Heart left ventricle (tissue), 16 donors: ENCODE measurements around the gene SYNPO. TPM values are rescaled to one million over a fixed set of nuclear protein-coding genes. Genes with fewer than 3 reads are reported as not detected.

ENCODE experiments used
- ATAC-seq, 4 donors: fragments of 200-7000 bp; cut with Tn5 transposase; one replicate each; pipeline ENCODE4 v1.9.1; 2020 to 2022; ENCODE audit warnings: moderate library complexity in 4 of 4, mild to moderate bottlenecking in 3 of 4, moderate number of reproducible peaks in 1 of 4
- DNase-seq, 5 donors: peaks; one replicate each; pipeline ENCODE4 v3.0.0-alpha.2; 2020
- H3K27ac ChIP-seq, 12 donors: fragments of 200-600 bp; sonication (generic) in 4 of 12; one replicate each; pipeline versions ENCODE4 v1.5.0 to v1.8.0; 2016 to 2022; ENCODE audit warnings: mild to moderate bottlenecking in 2 of 12
- H3K27me3 ChIP-seq, 9 donors: fragments of 200-600 bp; sonication (generic) in 2 of 9; one replicate each; pipeline versions ENCODE4 v1.5.1 to v1.8.0; 2016 to 2022; ENCODE audit warnings: mild to moderate bottlenecking in 3 of 9
- H3K36me3 ChIP-seq, 9 donors: fragments of 200-600 bp; sonication (generic) in 2 of 9; one replicate each; pipeline versions ENCODE4 v1.5.0 to v1.8.0; 2018 to 2022; ENCODE audit warnings: mild to moderate bottlenecking in 2 of 9
- H3K4me1 ChIP-seq, 12 donors: fragments of 200-600 bp; sonication (generic) in 4 of 12; one replicate each; pipeline versions ENCODE4 v1.5.0 to v1.8.0; 2016 to 2022; ENCODE audit warnings: mild to moderate bottlenecking in 3 of 12
- H3K4me3 ChIP-seq, 12 donors: fragments of 200-600 bp; sonication (generic) in 4 of 12; one replicate each; pipeline versions ENCODE4 v1.5.0 to v1.8.0; 2017 to 2022; ENCODE audit warnings: mild to moderate bottlenecking in 9 of 12, moderate library complexity in 4 of 12
- H3K9me3 ChIP-seq, 12 donors: fragments of 200-600 bp; sonication (generic) in 4 of 12; one replicate each; pipeline versions ENCODE4 v1.5.0 to v1.8.0; 2016 to 2022; ENCODE audit warnings: mild to moderate bottlenecking in 1 of 12
- POLR2A ChIP-seq, 2 donors: fragments of 450-650 bp; IDR thresholded peaks; one replicate each; pipeline ENCODE4 v1.6.1; 2017; ENCODE audit warnings: antibody characterized with exemption in 2 of 2, mild to moderate bottlenecking in 2 of 2, moderate library complexity in 2 of 2
- WGBS, 4 donors: extraction: QIAGEN DNeasy Blood & Tissue Kit in 2 of 4; methylation state at CpG; one replicate each; pipeline versions ENCODE4 v1.1.5 to v1.1.7; 2013 to 2018; 5-methylcytosine and 5-hydroxymethylcytosine counted together
- intact Hi-C, 10 donors: fragments of 100-400 bp; cut with DNase I; formaldehyde crosslinking; loops; one replicate each; pipeline versions ENCODE4 v1.11.1 to v1.14.2; 2022
- polyA plus RNA-seq, 2 donors: library from polyadenylated mRNA; stranded (reverse); fragments of 200-250 nt; gene quantifications; one replicate each; pipeline ENCODE4 v1.2.3, GENCODE V29; 2013
- total RNA-seq, 9 donors: library from RNA; depleted of rRNA in 2 of 9; stranded (reverse); fragments of >200 nt in 2 of 9; fragmentation: NEBNext Ultra II Directional in 3 of 9; extraction: Animal tissue kit (Norgen Biotek cat#: 25700) in 3 of 9; gene quantifications; one replicate each; pipeline versions ENCODE4 v1.1.0 to v1.2.4, GENCODE V29; 2016 to 2023
- TF ChIP-seq, protein P1 (sequence below), 12 donors: fragments of 200-600 bp; sonication (generic) in 4 of 12; IDR thresholded peaks; one replicate each; pipeline versions ENCODE4 v1.5.0 to v1.8.0; 2018 to 2022; ENCODE audit warnings: antibody characterized with exemption in 12 of 12, mild to moderate bottlenecking in 5 of 12
- donor health status: ischemic (EF 13 %, LVEDD 7.1; RV severe dilation, severe dysfunction).
- donor health status: healthy with polysubstance abuse.
- donor health status: DM: no; HTN: yes; CAD: no.
- donor health status: DM: no; HTN: no; CAD: no.
- donor health status: ischemic (EF 25% LVEDD 6.9; RV normal size, moderate dysfunction).
- donor health status: ischemic (EF 25% LVEDD 5.7; RV mildly dilated, moderate dysfunction).
- donor health status: healthy.
- donor health status: DM: yes; HTN: yes; CAD: no.
- donor health status: ischemic (EF 35%, LVEDD 5.7; RV mildly dilated, moderate dysfunction).
- donor health status: nonischemic (EF 11% LVEDD 7.7; RV severe dilation, severe dysfunction).
- donor health status: DM: yes; HTN: yes; CAD: no.
- donor health status: PGD.
- donor health status: ischemic (EF 29% LVEDD 5.4; RV normal size, mild dysfunction).
- donor health status: nonischemic (EF 23%, LVEDD 6.1; RV moderate dilation, normal function).

Gene SYNPO
- total and polyA plus RNA-seq, 11 donors: 304 to 791 (median 590) TPM

DNA sequence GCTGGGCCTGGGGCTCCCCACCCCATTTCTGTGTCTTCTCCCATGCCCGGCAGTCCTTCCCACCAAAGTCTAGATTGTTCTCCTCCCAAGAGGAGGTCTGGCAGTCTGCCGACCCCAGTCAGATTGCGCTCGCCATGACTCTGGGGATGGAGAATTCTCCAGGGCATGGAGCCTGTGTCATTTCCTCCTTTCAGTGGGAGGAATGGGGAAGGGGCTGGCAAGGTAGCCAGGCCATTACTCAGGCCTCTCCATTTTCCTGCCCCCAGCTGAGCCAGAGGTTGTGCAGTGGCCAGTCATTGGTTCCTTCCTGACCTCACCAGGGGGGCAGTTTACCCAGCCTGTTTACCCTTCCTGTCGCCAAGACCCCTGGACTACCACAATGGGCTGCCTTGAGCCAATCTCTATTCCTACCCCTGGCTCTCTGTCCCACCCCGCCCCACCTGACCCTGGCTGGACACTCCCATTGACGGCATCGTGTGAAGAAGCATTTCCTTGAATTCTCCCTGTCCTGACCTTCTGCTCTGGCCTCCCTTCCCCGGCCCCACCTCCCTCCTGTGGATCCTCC, 628 bp downstream of the SYNPO start:
- Histone ChIP-seq H3K27me3 (no peaks in the 10 kb centered on the region), H3K4me3 (peak overlapping the region; percentile 10 to 70 (median 51)), H3K27ac (peak overlapping the region; percentile 75 to 100 (median 96)), H3K36me3 (peaks cover 0 to 10% (median 0%) of the 10 kb centered on the region in 9 donors), H3K4me1 (peaks cover 43 to 100% (median 91%) of the 10 kb centered on the region in 12 donors), H3K9me3 (no peaks in the 10 kb centered on the region)
- peak; percentile 76 to 87 (median 83) for DNase-seq
- intact Hi-C loops: loop anchor here in 2 of 10 donors (2.0 to 5.0 kb wide), 2 partner anchors 14 to 39 kb away; no protein-coding TSS in a partner anchor
- TF ChIP-seq POLR2A (IDR thresholded peaks at IDR 0.05): no peak
- TF ChIP-seq, protein P1, sequence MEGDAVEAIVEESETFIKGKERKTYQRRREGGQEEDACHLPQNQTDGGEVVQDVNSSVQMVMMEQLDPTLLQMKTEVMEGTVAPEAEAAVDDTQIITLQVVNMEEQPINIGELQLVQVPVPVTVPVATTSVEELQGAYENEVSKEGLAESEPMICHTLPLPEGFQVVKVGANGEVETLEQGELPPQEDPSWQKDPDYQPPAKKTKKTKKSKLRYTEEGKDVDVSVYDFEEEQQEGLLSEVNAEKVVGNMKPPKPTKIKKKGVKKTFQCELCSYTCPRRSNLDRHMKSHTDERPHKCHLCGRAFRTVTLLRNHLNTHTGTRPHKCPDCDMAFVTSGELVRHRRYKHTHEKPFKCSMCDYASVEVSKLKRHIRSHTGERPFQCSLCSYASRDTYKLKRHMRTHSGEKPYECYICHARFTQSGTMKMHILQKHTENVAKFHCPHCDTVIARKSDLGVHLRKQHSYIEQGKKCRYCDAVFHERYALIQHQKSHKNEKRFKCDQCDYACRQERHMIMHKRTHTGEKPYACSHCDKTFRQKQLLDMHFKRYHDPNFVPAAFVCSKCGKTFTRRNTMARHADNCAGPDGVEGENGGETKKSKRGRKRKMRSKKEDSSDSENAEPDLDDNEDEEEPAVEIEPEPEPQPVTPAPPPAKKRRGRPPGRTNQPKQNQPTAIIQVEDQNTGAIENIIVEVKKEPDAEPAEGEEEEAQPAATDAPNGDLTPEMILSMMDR (IDR thresholded peaks at IDR 0.05): no peak
- 9 to 34% (median 20%) methylated on average over 9 of the region's 9 CpGs for WGBS, 4 donors
- ATAC-seq: peak; percentile 28 to 77 (median 48)

DNA sequence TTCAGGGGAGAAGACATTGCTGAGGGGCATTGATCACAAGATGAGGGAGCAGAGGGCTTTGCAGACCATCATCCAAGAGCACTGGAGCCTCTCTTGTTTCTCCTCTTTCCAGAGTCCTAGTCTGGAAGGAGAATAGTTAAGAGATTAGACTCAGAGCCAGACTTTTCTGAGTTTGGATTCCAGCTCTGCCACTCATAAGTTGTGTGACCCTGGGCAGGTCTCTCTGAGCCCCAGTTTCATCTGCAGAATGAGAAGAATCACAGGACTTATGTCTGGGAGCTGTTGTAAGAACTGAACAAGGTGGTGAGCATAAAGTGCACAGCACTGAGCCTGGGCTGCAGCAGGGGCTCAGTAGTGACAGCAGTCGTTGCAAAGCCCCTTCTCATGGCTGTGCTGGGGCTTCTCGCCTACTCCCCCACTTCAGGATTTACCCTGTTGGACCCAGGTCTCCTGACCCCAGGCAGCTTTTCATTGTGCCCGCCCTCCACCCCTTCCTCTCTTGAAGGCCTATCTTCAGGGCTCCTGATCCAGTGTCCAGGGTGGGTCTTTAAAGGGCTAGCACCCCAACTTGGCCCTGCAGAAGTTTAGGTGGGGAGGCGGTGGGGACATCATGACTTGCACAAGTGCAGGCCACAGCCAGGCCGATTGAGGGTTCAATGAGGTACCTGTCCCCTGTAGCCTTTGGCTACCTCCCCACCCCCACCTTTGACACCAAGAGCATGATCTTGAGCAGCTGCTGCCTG, 1.5 kb downstream of the SYNPO start:
- Histone ChIP-seq H3K27ac (peak overlapping the region; percentile 75 to 100 (median 96)), H3K36me3 (peaks cover 0 to 10% (median 0%) of the 10 kb centered on the region in 9 donors), H3K4me1 (peaks cover 43 to 100% (median 91%) of the 10 kb centered on the region in 12 donors), H3K4me3 (peak overlapping the region in 11 of 12 donors; percentile 21 to 70 (median 52)), H3K9me3 (no peaks in the 10 kb centered on the region), H3K27me3 (no peaks in the 10 kb centered on the region)
- 41 to 48% (median 42%) methylated on average over 4 to 5 of the region's 5 CpGs for WGBS, 4 donors
- no peak for TF ChIP-seq POLR2A (IDR thresholded peaks at IDR 0.05)
- TF ChIP-seq, protein P1 (IDR thresholded peaks at IDR 0.05): no peak
- intact Hi-C loops: loop anchor here in 3 of 10 donors (2.0 to 5.0 kb wide), 2 partner anchors 15 to 40 kb away; no protein-coding TSS in a partner anchor
- ATAC-seq (no peak), DNase-seq (no peak)

DNA sequence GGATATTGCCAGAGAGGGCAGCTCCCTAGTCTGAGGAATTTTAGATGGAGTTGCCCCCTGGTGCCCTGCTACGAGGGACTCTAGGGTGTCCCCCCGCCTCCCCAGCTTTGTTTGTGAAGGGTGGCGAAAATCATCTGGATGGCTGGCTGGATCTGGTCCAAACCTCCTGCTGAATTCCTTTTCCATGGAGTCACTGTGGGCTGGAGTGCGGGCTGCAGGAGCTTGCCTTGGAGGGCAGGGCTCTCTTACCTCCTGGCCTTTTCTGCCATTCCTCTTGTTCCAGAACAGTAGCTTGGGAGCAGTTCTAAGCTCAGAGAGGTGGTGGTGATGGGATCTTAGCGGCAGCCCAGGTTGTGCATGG, 2.1 kb downstream of the SYNPO start:
- DNase-seq (peak; percentile 83 to 89 (median 86)), ATAC-seq (peak; percentile 14 to 41 (median 30))
- TF ChIP-seq, protein P1 (IDR thresholded peaks at IDR 0.05): no peak
- TF ChIP-seq POLR2A (IDR thresholded peaks at IDR 0.05): peak in 1 of 2 donors; percentile 1
- H3K4me1 ChIP-seq: peaks cover 43 to 100% (median 93%) of the 10 kb centered on the region in 12 donors
- peak overlapping the region; percentile 75 to 100 (median 96) for H3K27ac ChIP-seq
- no peaks in the 10 kb centered on the region for H3K27me3 ChIP-seq
- no peaks in the 10 kb centered on the region for H3K9me3 ChIP-seq
- peaks cover 0 to 10% (median 0%) of the 10 kb centered on the region in 9 donors for H3K36me3 ChIP-seq
- intact Hi-C loops: loop anchor here in 2 of 10 donors (2.0 to 5.0 kb wide), 2 partner anchors 16 to 40 kb away; no protein-coding TSS in a partner anchor
- WGBS, 4 donors: 10 to 18% (median 16%) methylated on average over 1 to 5 of the region's 5 CpGs
- H3K4me3 ChIP-seq: peak overlapping the region in 10 of 12 donors; percentile 9 to 70 (median 52)
